HepG2 (cell line): Measurements from ENCODE around the gene SPN. TPM values are rescaled to one million over a fixed set of nuclear protein-coding genes. Genes with fewer than 3 reads are reported as not detected.

Source experiments
- AGO2 ChIP-seq: fragments of 200-400 bp; formaldehyde crosslinking; optimal IDR thresholded peaks from 2 replicates; pipeline ENCODE3; 2017; ENCODE audit warnings: mild to moderate bottlenecking, low read depth, low read length, moderate library complexity
- KLF6 ChIP-seq: IDR thresholded peaks from 2 replicates; pipeline ENCODE4 v1.8.0; 2016; ENCODE audit warnings: missing biosample characterization, missing genetic modification reagents
- NFE2L2 ChIP-seq: fragments of 150-350 bp; IDR thresholded peaks from 2 replicates; pipeline ENCODE4 v1.6.1; 2014; ENCODE audit warnings: low read length
- PITX1 ChIP-seq: sonication (generic); formaldehyde crosslinking; IDR thresholded peaks from 2 replicates; pipeline ENCODE4 v1.5.1; 2020; ENCODE audit warnings: mild to moderate bottlenecking, missing genetic modification reagents
- RBAK ChIP-seq: sonication (generic); formaldehyde crosslinking; IDR thresholded peaks from 2 replicates; pipeline ENCODE4 v1.5.1; 2020; ENCODE audit warnings: mild to moderate bottlenecking, missing genetic modification reagents
- SALL1 ChIP-seq: sonication (generic); formaldehyde crosslinking; IDR thresholded peaks from 2 replicates; pipeline ENCODE4 v1.8.0; 2022; ENCODE audit warnings: mild to moderate bottlenecking, missing genetic modification reagents
- STAT5B ChIP-seq: sonication (generic); formaldehyde crosslinking; IDR thresholded peaks from 2 replicates; pipeline ENCODE4 v1.4.0; 2020; ENCODE audit warnings: missing genetic modification reagents
- TBP ChIP-seq: sonication (generic); formaldehyde crosslinking; IDR thresholded peaks from 2 replicates; pipeline ENCODE4 v1.5.0; 2020; ENCODE audit warnings: missing genetic modification reagents
- ZC3H4 ChIP-seq: sonication (generic); formaldehyde crosslinking; IDR thresholded peaks from 2 replicates; pipeline ENCODE4 v1.4.0; 2020; ENCODE audit warnings: missing genetic modification reagents, borderline replicate concordance
- ZMYM2 ChIP-seq: sonication (generic); formaldehyde crosslinking; IDR thresholded peaks from 2 replicates; pipeline ENCODE4 v1.8.0; 2022; ENCODE audit warnings: mild to moderate bottlenecking, missing genetic modification reagents
- ZNF230 ChIP-seq: sonication (generic); formaldehyde crosslinking; IDR thresholded peaks from 2 replicates; pipeline ENCODE4 v1.4.0; 2020; ENCODE audit warnings: mild to moderate bottlenecking, missing genetic modification reagents
- ZNF251 ChIP-seq: sonication (generic); formaldehyde crosslinking; IDR thresholded peaks from 2 replicates; pipeline ENCODE4 v1.9.0; 2021; ENCODE audit warnings: mild to moderate bottlenecking, missing genetic modification reagents
- ZNF260 ChIP-seq: sonication (generic); formaldehyde crosslinking; IDR thresholded peaks from 2 replicates; pipeline ENCODE4 v1.4.0; 2020; ENCODE audit warnings: missing genetic modification reagents, low read depth, mild to moderate bottlenecking, borderline replicate concordance
- ZNF292 ChIP-seq: sonication (generic); formaldehyde crosslinking; IDR thresholded peaks from 2 replicates; pipeline ENCODE4 v1.8.1; 2022; ENCODE audit warnings: mild to moderate bottlenecking, low read depth, missing genetic modification reagents, borderline replicate concordance
- ZNF33B ChIP-seq: sonication (generic); formaldehyde crosslinking; IDR thresholded peaks from 2 replicates; pipeline ENCODE4 v1.5.1; 2020; ENCODE audit warnings: mild to moderate bottlenecking, missing genetic modification reagents
- ZNF773 ChIP-seq: sonication (generic); formaldehyde crosslinking; IDR thresholded peaks from 2 replicates; pipeline ENCODE4 v1.4.0; 2020; ENCODE audit warnings: missing genetic modification reagents, borderline replicate concordance
- ZNF781 ChIP-seq: sonication (generic); formaldehyde crosslinking; IDR thresholded peaks from 2 replicates; pipeline ENCODE4 v1.5.1; 2020; ENCODE audit warnings: borderline replicate concordance, mild to moderate bottlenecking, missing genetic modification reagents; ENCODE audit errors: not compliant biosample characterization
- ZNF790 ChIP-seq: sonication (generic); formaldehyde crosslinking; IDR thresholded peaks from 2 replicates; pipeline ENCODE4 v1.8.0; 2022; ENCODE audit warnings: missing genetic modification reagents, mild to moderate bottlenecking, borderline replicate concordance
- ZZZ3 ChIP-seq: sonication (generic); formaldehyde crosslinking; IDR thresholded peaks from 2 replicates; pipeline ENCODE4 v1.4.0; 2020; ENCODE audit warnings: missing genetic modification reagents, mild to moderate bottlenecking, borderline replicate concordance
- polyA plus RNA-seq, 8 experiments: library from polyadenylated mRNA; depleted of rRNA in 3 of 8; stranded (reverse) in 7 of 8; unstranded in 1 of 8; fragments of >200 nt; fragmentation: Illumina TruSeq in 4 of 8; extraction: Trizol in 4 of 8; gene quantifications; 2 replicates each; pipeline versions ENCODE4 v1.2.1 to v1.2.3, GENCODE V29; 2011 to 2016; ENCODE audit warnings: low read depth in 4 of 8, missing spikeins in 1 of 8, mixed read lengths in 1 of 8; ENCODE audit not compliant: insufficient read depth in 1 of 8
- total RNA-seq, 5 experiments: library from RNA; depleted of rRNA; stranded (reverse); fragments of >200 nt; fragmentation: Illumina TruSeq; extraction: Trizol; gene quantifications; 2 replicates each; pipeline ENCODE4 v1.2.3, GENCODE V29; 2016; ENCODE audit warnings: low read depth in 1 of 5
- TF ChIP-seq, protein P1 (sequence below): sonication (generic); formaldehyde crosslinking; IDR thresholded peaks from 2 replicates; pipeline ENCODE4 v1.4.0; 2020; ENCODE audit warnings: missing genetic modification reagents, borderline replicate concordance
- TF ChIP-seq, protein P2 (sequence below): sonication (generic); formaldehyde crosslinking; IDR thresholded peaks from 2 replicates; pipeline ENCODE4 v1.4.0; 2020; ENCODE audit warnings: missing genetic modification reagents
- TF ChIP-seq, protein P3 (sequence below): sonication (generic); formaldehyde crosslinking; IDR thresholded peaks from 2 replicates; pipeline ENCODE4 v1.4.0; 2020; ENCODE audit warnings: missing genetic modification reagents; ENCODE audit errors: not compliant biosample characterization
- TF ChIP-seq, protein P4 (sequence below): sonication (generic); formaldehyde crosslinking; IDR thresholded peaks from 2 replicates; pipeline ENCODE4 v1.4.0; 2020; ENCODE audit warnings: missing genetic modification reagents

SPN gene
- total and polyA plus RNA-seq, 2 of the 13 experiments (the other 11 are each of a cell fraction or from before 2014, with no cell fraction given): 0.22 to 1.6 TPM

DNA sequence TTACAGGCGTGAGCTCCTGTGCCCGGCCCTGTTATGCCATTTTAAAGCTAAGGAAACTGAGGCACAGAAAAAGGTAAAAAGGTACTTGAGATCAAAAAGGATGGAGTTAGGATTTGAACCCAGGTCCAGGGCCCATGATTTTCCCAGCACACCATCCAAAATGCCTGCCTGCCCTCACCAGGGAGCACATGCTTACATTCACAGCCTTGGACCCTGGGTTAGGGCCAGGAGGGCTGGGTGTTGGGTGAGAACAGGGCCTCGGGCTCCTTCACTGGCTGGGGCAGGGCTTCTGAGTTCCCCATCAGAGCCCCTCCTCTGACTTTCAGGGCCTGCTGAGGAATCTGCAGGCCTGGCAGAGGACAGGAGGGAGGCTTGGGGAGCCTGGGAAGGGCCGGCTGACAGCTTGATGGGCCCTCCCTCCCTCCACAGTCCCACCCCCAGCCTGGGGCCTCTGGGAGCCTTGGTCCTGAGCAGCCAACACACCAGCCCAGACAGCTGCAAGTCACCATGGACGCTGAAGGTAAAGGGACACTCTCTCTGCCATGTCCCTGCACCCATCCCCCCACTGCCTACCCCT lies 15.7 kb downstream of the SPN start, which contains the start of gene QPRT (continued):
- TF ChIP-seq, protein P1, sequence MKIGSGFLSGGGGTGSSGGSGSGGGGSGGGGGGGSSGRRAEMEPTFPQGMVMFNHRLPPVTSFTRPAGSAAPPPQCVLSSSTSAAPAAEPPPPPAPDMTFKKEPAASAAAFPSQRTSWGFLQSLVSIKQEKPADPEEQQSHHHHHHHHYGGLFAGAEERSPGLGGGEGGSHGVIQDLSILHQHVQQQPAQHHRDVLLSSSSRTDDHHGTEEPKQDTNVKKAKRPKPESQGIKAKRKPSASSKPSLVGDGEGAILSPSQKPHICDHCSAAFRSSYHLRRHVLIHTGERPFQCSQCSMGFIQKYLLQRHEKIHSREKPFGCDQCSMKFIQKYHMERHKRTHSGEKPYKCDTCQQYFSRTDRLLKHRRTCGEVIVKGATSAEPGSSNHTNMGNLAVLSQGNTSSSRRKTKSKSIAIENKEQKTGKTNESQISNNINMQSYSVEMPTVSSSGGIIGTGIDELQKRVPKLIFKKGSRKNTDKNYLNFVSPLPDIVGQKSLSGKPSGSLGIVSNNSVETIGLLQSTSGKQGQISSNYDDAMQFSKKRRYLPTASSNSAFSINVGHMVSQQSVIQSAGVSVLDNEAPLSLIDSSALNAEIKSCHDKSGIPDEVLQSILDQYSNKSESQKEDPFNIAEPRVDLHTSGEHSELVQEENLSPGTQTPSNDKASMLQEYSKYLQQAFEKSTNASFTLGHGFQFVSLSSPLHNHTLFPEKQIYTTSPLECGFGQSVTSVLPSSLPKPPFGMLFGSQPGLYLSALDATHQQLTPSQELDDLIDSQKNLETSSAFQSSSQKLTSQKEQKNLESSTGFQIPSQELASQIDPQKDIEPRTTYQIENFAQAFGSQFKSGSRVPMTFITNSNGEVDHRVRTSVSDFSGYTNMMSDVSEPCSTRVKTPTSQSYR (CRISPR knock-in tag): peak; percentile 72
- TF ChIP-seq ZNF292 (CRISPR knock-in tag) (no peak), ZNF251 (CRISPR knock-in tag) (no peak), ZZZ3 (CRISPR knock-in tag) (no peak), ZNF781 (CRISPR knock-in tag) (no peak), ZNF260 (CRISPR knock-in tag) (no peak), AGO2 (no peak), PITX1 (CRISPR knock-in tag) (no peak), ZNF230 (CRISPR knock-in tag) (no peak), ZNF790 (CRISPR knock-in tag) (no peak), NFE2L2 (no peak), RBAK (CRISPR knock-in tag) (no peak), ZNF33B (no peak), ZMYM2 (CRISPR knock-in tag) (no peak), SALL1 (CRISPR knock-in tag) (no peak), TBP (CRISPR knock-in tag) (no peak), STAT5B (CRISPR knock-in tag) (no peak), ZC3H4 (CRISPR knock-in tag) (no peak), ZNF773 (no peak), KLF6 (CRISPR knock-in tag) (no peak)
- TF ChIP-seq, protein P2, sequence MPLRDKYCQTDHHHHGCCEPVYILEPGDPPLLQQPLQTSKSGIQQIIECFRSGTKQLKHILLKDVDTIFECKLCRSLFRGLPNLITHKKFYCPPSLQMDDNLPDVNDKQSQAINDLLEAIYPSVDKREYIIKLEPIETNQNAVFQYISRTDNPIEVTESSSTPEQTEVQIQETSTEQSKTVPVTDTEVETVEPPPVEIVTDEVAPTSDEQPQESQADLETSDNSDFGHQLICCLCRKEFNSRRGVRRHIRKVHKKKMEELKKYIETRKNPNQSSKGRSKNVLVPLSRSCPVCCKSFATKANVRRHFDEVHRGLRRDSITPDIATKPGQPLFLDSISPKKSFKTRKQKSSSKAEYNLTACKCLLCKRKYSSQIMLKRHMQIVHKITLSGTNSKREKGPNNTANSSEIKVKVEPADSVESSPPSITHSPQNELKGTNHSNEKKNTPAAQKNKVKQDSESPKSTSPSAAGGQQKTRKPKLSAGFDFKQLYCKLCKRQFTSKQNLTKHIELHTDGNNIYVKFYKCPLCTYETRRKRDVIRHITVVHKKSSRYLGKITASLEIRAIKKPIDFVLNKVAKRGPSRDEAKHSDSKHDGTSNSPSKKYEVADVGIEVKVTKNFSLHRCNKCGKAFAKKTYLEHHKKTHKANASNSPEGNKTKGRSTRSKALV (CRISPR knock-in tag): no peak
- TF ChIP-seq, protein P3, sequence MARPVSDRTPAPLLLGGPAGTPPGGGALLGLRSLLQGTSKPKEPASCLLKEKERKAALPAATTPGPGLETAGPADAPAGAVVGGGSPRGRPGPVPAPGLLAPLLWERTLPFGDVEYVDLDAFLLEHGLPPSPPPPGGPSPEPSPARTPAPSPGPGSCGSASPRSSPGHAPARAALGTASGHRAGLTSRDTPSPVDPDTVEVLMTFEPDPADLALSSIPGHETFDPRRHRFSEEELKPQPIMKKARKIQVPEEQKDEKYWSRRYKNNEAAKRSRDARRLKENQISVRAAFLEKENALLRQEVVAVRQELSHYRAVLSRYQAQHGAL (CRISPR knock-in tag): no peak
- TF ChIP-seq, protein P4, sequence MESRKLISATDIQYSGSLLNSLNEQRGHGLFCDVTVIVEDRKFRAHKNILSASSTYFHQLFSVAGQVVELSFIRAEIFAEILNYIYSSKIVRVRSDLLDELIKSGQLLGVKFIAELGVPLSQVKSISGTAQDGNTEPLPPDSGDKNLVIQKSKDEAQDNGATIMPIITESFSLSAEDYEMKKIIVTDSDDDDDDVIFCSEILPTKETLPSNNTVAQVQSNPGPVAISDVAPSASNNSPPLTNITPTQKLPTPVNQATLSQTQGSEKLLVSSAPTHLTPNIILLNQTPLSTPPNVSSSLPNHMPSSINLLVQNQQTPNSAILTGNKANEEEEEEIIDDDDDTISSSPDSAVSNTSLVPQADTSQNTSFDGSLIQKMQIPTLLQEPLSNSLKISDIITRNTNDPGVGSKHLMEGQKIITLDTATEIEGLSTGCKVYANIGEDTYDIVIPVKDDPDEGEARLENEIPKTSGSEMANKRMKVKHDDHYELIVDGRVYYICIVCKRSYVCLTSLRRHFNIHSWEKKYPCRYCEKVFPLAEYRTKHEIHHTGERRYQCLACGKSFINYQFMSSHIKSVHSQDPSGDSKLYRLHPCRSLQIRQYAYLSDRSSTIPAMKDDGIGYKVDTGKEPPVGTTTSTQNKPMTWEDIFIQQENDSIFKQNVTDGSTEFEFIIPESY (CRISPR knock-in tag): no peak
